Kidney tubule cell (primary cell): Measurements from ENCODE around the gene HK3.
A peak's percentile ranks its signal among the peaks of the same experiment; 100 is the strongest.

Experiments
- DNase-seq: peaks from one replicate; pipeline ENCODE4 v3.0.0-alpha.2; 2018; ENCODE audit warnings: low spot score

HK3 gene

DNA sequence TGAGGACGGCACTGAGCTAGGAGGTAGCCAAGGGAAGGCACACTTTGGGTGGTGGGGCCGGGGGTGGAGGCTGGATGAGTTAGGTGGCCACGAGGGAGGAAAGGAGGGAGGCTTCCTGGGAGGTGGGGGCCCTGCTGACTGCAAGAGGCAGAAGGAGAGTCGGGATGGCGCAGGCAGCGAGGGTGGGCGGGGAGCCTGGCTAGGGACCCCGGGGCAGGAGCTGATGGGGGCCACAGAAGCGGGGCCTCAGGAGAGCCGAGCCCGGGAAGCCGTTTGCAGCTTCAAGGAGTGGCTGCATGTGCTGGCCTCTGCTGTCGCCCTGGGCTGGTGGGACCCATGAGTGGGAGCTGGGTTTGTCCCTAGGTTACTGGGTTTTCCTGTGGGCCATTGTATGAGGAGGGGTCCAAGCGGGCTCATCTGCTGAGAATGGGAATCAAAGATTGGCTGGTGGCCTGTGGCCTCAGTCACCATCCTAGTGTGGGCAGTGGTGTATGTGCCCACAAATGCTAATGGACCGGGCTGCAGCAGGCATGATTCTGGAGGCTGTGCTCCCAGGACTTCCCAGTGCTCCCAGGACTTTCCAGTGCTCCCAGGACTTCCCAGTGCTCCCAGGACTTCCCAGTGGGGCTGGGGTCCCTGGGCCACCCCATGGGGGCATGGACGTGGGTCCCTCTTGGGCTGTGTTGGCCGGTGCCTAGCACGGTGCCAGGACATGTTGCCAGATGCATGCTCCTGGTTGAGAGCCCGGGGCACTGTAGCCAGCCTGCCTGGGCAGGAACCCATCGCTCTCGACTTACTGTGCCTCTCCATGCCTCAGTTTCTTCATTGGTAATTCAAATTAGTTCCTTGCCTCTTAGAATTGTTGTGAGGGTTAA, 48.5 kb downstream of the HK3 start:
- DNase-seq: no peak

DNA sequence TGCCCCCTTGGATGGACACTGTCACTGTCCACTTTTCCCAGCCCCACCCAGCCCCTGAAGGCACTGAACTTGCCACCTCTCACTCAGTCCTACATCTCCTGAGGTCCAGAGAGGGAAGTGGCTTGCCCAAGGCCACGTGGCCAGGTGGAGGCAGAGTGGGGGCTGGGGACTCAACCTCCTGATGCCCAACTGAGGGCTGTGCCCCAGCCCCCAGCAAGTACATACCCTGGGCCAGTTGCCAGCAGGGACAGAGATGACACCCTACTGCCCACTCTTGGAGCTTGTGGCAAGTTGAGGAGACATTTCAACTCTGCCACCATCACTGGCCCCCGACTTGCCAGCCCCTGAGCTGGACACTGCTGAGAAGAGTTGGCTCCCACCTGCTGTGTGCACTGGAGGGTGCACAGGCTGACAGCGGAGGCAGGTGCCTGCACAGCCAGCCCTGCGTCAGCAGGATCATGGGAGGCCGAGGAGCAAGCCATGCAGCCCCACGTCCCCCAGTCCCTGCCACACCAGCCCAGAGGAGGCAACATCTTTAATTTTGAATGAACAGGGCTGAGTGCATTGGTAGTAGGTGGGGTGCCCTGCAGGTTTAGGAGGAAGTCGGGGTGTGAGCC, 49.4 kb downstream of the HK3 start:
- no peak for DNase-seq

DNA sequence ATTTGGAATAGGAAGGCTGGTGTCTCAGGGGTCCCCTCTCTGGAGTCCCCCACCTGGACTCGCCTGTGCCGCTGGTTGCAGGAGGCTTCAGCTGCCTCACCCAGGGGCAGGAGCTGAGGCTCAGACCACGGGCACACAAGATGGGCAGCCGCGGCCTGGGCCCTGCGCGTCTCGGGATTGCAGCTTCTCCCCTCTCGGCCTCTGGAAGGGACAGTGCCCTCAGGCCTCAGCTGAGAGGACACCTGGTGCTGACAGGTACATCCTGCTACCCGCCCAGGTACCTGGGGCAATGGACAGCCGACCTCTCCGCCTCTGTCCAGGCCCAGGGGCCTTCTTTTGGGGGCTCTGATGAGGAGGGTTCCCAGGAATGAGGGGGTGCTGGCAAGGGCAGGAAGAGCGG, 50.5 kb downstream of the HK3 start:
- DNase-seq: no peak

- no peak for DNase-seq
Measured at GRCh38 chr5:176847726-176848290, 51.3 kb downstream of the HK3 start.

DNA sequence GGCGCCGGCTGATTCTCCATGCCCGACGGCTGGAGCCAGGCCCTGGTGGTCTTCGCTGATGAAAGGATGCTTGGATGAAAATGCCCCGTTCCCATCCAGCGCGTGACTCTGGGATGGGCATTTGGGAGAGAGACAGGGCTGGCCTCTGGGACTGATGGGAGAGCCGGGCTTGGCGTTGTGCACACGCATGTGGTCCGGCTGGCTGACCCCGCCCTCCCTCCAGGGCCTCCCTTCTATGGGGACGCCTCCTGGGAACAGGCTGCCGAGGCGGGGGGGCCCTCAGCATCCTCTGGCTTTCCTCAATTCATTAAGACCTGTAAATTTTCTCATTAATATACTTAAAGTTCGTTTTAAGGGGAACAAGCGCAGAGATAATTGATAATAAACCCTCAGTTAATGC, 52.0 kb downstream of the HK3 start:
- DNase-seq: no peak

GRCh38 chr5:176846335-176847140, 52.6 kb downstream of the HK3 start:
- peak; percentile 48 for DNase-seq

DNA sequence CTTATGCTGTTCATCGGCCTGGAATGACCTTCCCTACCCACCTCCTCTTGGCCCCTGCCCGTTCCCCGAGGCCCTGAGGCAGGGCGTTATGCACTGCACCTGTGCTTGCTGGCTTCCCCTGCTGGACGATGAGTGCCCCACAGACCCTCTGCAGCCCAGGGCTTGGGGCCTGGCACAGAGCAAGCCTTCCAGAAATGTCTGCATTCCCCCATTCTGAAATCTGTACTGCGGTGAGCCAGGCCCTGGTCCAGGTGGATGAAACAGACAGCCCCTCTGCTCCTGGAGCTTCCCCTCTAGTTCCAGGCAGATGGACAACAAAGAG, 53.8 kb downstream of the HK3 start:
- no peak for DNase-seq

DNA sequence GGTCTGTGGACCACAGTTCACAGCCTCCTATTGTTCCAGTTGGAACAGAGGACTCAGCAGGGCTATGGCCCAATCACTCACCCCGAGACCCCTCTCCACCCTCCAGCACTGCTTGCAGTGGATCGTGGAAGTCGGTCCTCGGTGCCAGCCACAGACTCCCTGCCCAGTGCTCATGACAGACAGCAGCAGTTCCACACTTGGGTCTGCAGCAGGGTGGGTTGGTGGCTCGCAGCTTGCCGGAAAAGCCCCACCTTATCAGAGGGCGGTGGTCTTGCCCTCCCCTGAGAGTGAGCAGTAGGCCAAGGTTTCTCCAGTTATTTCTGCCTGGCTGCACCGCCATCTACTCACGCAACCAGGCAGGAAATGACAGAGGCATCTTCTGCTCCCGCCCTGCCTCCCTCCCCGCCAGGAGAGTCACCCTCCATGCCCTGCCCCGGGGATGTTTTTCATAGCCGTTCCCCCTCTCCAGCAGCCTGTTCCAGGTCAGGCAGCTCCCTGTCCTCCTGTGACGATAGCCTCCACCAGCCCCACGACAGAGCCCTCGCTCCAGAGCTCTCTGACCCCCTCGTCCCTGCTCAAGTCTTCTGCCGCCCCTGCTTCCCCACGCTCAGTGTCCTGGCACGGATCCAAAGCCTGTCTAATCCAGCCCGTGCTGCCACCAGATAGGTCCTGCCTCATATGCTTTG, 54.3 kb downstream of the HK3 start:
- DNase-seq: peak; percentile 79

DNA sequence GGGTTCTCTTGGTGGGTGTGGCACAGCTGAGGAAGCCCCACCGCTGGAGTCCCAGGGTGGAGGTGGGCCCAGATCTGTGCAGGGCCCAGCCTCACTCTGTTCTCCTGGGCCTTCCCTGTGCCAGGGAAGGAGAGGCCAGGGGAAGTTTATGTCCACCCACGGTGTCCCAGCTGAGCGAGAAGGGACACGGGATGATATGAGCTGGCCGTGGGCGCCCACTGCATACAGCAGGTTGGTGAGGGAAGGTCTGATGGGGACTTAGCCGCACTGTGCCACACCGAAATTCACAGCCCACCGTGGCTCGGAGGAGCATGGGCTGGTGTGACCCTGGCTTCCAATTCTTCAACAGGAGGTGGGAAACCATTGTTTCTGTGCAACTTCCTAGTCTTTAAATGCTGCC, 54.9 kb downstream of the HK3 start:
- no peak for DNase-seq

- DNase-seq: no peak
Measured at GRCh38 chr5:176843673-176844072, 55.5 kb downstream of the HK3 start.

- DNase-seq: peak; percentile 81
Measured at GRCh38 chr5:176837707-176838115, 61.4 kb downstream of the HK3 start.

DNA sequence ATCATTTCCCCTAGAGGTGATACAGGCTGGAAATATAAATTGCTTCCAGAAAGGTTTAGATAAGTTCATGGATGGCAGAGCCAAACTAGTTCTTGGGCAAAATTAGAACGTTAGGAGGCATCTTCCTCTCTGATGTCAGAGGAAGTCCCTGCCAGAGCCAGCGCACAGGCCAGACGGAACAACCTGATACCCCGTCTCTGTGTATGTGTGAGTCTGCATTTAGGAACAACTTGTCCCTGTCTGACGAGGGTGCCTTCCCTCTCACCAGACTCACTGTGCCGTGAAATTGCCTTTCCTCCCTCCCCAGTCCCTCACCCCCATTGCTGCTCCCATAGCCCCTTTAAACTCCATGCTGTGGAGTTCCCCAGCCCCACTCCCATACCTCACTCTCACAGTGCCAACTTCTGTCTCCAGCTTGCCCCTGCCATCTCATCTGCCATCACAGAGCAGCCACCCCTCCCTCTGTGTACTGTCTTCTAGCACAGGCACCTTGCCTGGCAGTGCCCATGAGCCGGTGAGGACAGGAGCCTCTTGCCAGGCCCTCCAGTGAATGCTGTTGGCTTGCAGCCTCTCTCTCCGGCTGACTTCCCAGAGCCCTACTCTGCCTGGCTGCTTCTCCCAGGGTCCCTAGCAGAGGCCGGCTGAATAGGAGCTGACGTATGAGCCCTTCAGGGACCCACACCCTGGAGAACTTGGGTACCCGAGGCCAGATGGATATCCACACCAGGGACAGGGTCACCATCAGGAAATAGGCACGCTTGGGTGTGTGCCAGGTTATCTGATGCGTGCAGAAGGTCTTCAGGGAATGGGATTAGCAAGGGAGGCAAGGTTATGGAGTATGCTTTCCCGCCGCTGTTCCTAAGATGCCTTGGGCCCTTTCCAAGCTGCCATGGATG, 62.1 kb downstream of the HK3 start:
- DNase-seq: no peak

DNA sequence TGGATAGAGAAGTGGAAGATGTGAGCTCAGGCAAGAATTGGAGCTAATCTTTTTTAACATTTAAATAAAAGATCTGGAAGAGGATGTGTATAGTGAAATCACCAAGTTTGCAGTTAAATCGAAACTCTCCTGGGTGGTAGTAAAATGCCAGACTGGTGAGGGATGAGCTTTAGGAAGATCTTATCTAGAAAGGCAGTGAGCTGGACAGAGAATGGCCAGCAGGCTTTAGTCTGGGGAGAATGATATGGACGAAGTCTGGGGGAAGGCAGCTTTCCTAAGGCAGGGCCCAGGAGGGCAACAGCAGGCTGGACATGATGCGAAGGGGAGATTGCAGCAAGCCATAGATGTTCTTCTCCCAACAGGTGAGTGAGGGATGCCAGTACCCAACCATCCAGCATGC, 63.2 kb downstream of the HK3 start:
- DNase-seq: no peak

GRCh38 chr5:176833286-176833685, 65.9 kb downstream of the HK3 start:
- no peak for DNase-seq

GRCh38 chr5:176832162-176832561, 67.0 kb downstream of the HK3 start:
- DNase-seq: no peak

DNA sequence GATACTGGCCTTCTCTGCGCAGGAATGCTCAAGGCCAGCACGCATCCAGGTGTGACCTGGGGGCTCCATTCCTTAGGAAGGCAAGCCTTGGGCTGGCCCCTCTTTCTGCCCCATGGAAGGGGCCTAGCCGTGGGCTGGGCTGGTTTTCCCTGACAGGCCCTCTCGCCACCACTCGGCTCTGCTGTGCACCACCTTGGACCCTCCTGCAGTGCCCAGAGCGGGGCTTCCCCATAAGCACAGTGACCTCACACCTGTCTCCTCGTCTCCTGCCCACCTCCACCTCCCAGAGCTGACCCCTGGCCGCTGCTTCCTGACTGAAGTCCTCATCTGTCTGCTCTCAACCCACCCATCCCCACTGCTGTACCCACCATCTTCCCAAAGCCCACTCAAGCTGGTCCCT, 67.7 kb downstream of the HK3 start:
- DNase-seq: no peak

GRCh38 chr5:176830995-176831423, 68.1 kb downstream of the HK3 start:
- no peak for DNase-seq
